ENCODE results near the gene ROR2.

The ROR2 gene

GRCh38 chr9:91661451-91661850 is 288.6 kb downstream of the ROR2 start:
- TF ChIP-seq CTCF (IDR thresholded peaks at IDR 0.05; ENCODE audit: extremely low read depth, missing control alignments) = no peak
- DNase-seq (ENCODE audit: low spot score) = no peak

GRCh38 chr9:91660521-91660920 is 289.5 kb downstream of the ROR2 start:
- no peak for TF ChIP-seq CTCF (IDR thresholded peaks at IDR 0.05; ENCODE audit: extremely low read depth, missing control alignments)
- DNase-seq (ENCODE audit: low spot score) = no peak

DNA sequence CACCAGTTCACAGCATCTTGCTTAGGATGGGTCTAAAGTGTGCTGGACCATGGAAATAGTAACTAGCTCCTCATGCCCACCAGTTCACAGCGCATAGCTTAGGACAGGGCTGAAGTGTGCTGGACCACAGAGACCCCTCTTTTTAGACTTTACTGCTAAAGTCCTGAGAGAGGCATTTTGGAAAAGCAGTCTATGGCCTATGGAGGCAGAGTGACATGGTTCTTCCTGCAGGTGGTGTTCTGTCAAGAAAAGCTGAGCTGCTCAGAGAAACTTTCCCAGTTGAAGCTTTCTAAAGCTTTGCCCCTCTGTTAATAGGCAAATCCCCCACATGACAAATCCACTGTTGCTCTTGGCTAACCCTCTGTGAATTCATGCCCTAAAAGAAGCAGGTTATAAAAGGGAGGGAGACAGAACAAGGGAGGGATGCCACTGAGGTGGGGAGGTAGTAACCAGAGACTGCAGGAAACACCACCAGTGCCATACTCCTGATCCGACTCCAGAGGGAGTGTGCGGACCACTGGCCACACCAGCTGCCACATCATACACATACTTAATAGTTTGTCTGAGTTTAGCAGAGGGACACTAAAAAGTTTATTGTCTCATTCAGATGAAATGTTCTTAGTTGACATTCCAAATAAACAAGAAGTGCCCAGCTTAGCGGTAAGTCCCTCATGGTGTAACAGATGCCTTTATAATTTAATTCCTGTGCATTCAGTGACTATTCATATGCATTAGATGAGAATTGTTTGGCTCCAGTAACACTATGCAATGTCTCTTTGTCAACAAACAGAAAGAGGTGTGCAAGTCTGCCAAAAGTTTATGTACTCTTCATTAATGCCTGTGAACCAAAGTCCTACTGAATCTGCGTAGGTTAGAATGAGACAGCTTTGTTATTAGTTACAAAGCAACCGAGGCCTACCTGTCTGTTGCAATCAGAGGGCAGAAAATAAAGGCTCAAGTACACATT is 290.2 kb downstream of the ROR2 start:
- no peak for DNase-seq (ENCODE audit: low spot score)
- peak; percentile 13 for TF ChIP-seq CTCF (IDR thresholded peaks at IDR 0.05; ENCODE audit: extremely low read depth, missing control alignments)

- DNase-seq (ENCODE audit: low spot score) = no peak
- no peak for TF ChIP-seq CTCF (IDR thresholded peaks at IDR 0.05; ENCODE audit: extremely low read depth, missing control alignments)
These were observed 291.4 kb downstream of the ROR2 start for GRCh38 chr9:91658513-91659105.

DNA sequence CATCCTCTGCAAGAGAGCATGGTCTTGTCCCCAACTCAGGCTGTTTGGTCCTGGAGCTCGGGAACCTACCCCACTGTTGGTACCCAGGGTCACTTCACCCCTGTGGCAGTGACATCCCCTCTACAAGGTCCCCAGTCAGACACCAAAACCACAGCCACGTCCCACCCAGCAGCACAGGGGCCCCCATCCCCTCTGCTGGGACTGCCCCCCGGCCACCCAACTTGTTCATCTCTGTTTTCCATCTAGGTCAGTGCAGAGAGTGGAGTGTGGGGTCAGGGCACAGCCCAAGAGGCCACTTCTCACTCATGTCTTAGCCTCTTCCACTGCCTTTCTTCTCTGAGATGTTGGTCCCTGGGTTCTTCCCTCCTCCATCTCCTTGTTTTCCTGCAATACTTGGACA is 292.5 kb downstream of the ROR2 start:
- no peak for DNase-seq (ENCODE audit: low spot score)
- no peak for TF ChIP-seq CTCF (IDR thresholded peaks at IDR 0.05; ENCODE audit: extremely low read depth, missing control alignments)

DNA sequence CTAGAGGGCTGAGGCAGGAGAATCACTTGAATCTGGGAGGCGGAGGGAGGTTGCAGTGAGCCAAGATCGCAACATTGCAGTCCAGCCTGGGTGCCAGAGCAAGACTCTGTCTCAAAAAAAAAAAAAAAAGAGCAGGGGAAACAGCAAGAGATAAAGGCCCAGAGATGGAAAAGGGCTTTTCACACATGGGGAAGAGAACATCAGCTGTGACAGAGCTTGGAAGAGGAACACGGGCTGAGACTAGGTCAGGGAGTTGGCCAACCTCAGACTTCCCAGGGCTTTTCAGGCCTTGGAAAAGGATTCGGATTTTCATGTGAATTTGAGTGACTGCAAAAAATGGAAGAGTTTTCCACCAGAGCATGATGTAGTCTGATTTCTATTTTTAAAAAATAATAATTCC is 294.4 kb downstream of the ROR2 start:
- DNase-seq (ENCODE audit: low spot score) = no peak
- TF ChIP-seq CTCF (IDR thresholded peaks at IDR 0.05; ENCODE audit: extremely low read depth, missing control alignments) = no peak

- TF ChIP-seq CTCF (IDR thresholded peaks at IDR 0.05; ENCODE audit: extremely low read depth, missing control alignments) = no peak
- no peak for DNase-seq (ENCODE audit: low spot score)
These were observed 294.8 kb downstream of the ROR2 start for GRCh38 chr9:91655215-91655614.
